Activated naive CD8-positive, alpha-beta T cell treated with anti-CD3 and anti-CD28 coated beads, Interleukin-2, amount 50 U/mL, for 24 hours (primary cell): ENCODE data around the gene DLEU7.

Experiments used
- ATAC-seq: fragments of 150-1000 bp; cut with Tn5 transposase; one replicate; pipeline ENCODE4 v1.10.0; 2021
- DNase-seq: peaks from one replicate; pipeline ENCODE4 v3.0.0; 2021
- H3K27ac Mint-ChIP-seq: one replicate; pipeline ENCODE4 v1.8.0; 2021; ENCODE audit warnings: mild to moderate bottlenecking, mixed read lengths
- H3K27me3 Mint-ChIP-seq: one replicate; pipeline ENCODE4 v1.8.0; 2021; ENCODE audit warnings: mixed read lengths
- H3K36me3 Mint-ChIP-seq: one replicate; pipeline ENCODE4 v1.8.0; 2021; ENCODE audit warnings: low read depth, mixed read lengths
- H3K4me1 Mint-ChIP-seq: one replicate; pipeline ENCODE4 v1.8.0; 2021; ENCODE audit warnings: mixed read lengths
- H3K4me3 Mint-ChIP-seq: one replicate; pipeline ENCODE4 v1.8.0; 2021; ENCODE audit warnings: mild to moderate bottlenecking, moderate library complexity, mixed read lengths
- H3K9me3 Mint-ChIP-seq: one replicate; pipeline ENCODE4 v1.8.0; 2021; ENCODE audit warnings: mixed read lengths

The DLEU7 gene

DNA sequence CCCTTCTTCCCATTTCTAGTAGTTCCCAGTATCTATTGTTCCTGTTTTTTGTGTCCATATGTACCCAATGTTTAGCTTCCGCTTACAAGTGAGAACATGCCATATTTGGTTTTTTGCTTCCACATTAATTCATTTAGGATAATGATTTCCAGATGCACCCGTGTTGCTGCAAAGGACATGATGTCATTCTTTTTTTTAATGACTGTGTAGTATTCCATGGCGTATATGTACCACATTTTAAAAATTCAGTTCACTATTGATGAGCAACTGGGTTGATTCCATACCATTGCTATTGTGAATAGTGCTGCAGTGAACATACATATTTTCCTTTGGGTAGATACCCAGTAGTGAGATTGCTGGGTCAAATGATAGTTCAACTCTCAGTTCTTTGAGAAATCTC, 50.5 kb downstream of the DLEU7 start:
- ATAC-seq (no peak), DNase-seq (no peak)
- H3K36me3 Mint-ChIP-seq, result no peaks in the 10 kb centered on the region
- H3K27me3 Mint-ChIP-seq, result peaks cover 3% of the 10 kb centered on the region
- H3K9me3 Mint-ChIP-seq, result no peaks in the 10 kb centered on the region
- H3K4me3 Mint-ChIP-seq, result no peak overlapping the region
- H3K27ac Mint-ChIP-seq, result no peak overlapping the region
- no peaks in the 10 kb centered on the region for H3K4me1 Mint-ChIP-seq

GRCh38 chr13:50788551-50789210, 54.8 kb downstream of the DLEU7 start:
- H3K4me3 Mint-ChIP-seq, result no peak overlapping the region
- no peaks in the 10 kb centered on the region for H3K9me3 Mint-ChIP-seq
- H3K4me1 Mint-ChIP-seq, result peaks cover under 1% of the 10 kb centered on the region
- H3K27me3 Mint-ChIP-seq, result peaks cover 4% of the 10 kb centered on the region
- ATAC-seq (no peak), DNase-seq (no peak)
- H3K27ac Mint-ChIP-seq, result no peak overlapping the region
- no peaks in the 10 kb centered on the region for H3K36me3 Mint-ChIP-seq

DNA sequence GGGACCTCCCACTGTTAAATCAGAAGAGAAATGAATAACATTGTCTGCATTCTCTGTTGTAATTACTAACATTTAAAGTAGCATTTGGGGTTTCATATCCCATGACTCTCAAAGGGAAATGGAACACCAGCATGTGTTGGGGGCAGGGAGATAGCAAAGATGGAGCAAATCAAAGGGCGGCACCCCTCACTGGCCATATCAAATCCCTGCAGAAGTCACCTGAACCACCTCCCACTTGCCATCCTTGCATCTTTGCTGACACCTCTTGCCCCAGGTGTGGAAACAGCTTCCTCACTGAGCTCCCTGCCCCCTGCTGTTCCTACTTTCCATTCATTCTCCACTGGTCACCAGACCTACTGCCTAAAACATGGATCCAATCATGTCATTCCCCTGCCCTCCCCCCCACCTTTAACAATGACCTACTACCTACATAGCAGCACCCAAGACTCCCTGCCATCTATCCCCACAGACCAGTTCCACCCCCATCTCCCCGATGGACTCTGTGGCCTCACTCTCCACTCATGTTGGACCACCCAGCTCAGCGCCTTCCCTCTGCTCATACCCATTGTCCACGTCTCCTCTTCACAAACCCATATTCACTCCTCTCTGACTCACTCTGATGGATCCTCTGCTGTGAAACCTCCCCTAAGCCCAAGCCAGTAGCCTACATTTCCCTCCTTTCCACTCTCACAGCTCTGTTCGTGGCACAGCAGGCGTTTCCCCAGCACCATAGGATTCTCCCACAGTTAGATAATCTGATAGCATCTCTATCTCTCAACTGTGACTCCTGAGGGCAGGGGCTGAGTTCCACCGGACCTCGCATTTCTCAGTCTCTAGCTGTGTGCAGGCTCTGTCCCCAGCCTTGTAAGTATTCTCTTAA, 55.9 kb downstream of the DLEU7 start:
- Mint-ChIP-seq H3K4me3 (no peak overlapping the region), H3K36me3 (no peaks in the 10 kb centered on the region), H3K9me3 (no peaks in the 10 kb centered on the region), H3K27me3 (peaks cover 7% of the 10 kb centered on the region), H3K27ac (no peak overlapping the region), H3K4me1 (peaks cover 6% of the 10 kb centered on the region)
- no peak for ATAC-seq
- DNase-seq, result no peak

- no peak overlapping the region for H3K4me3 Mint-ChIP-seq
- H3K9me3 Mint-ChIP-seq, result no peaks in the 10 kb centered on the region
- no peaks in the 10 kb centered on the region for H3K36me3 Mint-ChIP-seq
- DNase-seq (no peak), ATAC-seq (no peak)
- peaks cover 6% of the 10 kb centered on the region for H3K4me1 Mint-ChIP-seq
- H3K27ac Mint-ChIP-seq, result no peak overlapping the region
- H3K27me3 Mint-ChIP-seq, result peaks cover 7% of the 10 kb centered on the region
These were observed 59.7 kb downstream of the DLEU7 start for GRCh38 chr13:50783717-50784290.

GRCh38 chr13:50783066-50783465, 60.4 kb downstream of the DLEU7 start:
- Mint-ChIP-seq H3K9me3 (no peaks in the 10 kb centered on the region), H3K36me3 (no peaks in the 10 kb centered on the region), H3K4me1 (peaks cover 6% of the 10 kb centered on the region), H3K27ac (no peak overlapping the region), H3K4me3 (no peak overlapping the region), H3K27me3 (peaks cover 4% of the 10 kb centered on the region)
- DNase-seq (no peak), ATAC-seq (no peak)

DNA sequence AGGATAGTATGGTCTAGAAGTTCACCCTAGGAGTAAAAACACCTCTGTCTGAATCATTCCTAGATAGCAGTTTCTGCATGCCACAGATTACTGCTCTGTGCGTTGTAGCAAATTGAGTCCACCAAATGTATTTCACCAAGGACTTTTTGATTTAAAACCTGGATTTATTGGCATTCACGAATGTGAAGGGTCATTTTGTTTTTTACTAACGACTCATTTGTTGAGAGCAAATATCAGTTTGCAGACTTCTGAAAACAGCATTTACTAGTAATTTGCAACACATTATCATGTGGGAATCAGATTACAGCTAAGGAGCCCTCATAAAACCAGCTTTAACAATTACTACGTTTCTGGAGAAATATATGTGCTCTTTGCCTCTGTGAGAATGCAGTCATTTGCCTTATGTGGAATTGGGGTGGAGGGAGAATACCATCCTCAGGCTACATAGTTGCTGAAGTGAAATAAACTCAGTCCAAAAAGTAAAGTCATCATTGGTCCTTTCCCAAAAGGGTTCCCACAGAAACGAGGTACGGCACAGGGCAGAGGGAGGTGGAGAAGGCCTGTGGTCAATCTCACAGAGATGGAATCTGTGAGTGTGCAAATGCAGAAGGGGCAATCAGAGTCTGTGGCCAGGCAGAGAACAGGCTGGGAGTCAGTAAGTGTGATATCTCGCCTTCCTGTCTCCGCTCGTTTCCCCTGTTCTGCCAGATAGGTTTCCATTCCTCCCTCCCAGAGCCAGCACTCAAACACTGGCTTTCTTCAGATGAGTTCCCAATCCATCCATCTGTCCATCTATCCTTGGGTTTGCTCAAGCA, 63.1 kb downstream of the DLEU7 start:
- Mint-ChIP-seq H3K9me3 (peaks cover 10% of the 10 kb centered on the region), H3K27ac (no peak overlapping the region), H3K36me3 (peaks cover 5% of the 10 kb centered on the region), H3K27me3 (peaks cover 3% of the 10 kb centered on the region), H3K4me3 (no peak overlapping the region), H3K4me1 (peaks cover 6% of the 10 kb centered on the region)
- DNase-seq, result no peak
- no peak for ATAC-seq

GRCh38 chr13:50779443-50780200, 63.9 kb downstream of the DLEU7 start:
- ATAC-seq (no peak), DNase-seq (no peak)
- Mint-ChIP-seq H3K9me3 (peaks cover 10% of the 10 kb centered on the region), H3K36me3 (peaks cover 5% of the 10 kb centered on the region), H3K4me1 (peaks cover 6% of the 10 kb centered on the region), H3K27me3 (peaks cover 3% of the 10 kb centered on the region), H3K4me3 (no peak overlapping the region), H3K27ac (no peak overlapping the region)
